ENCODE measurements around the gene C12orf42.

Gene C12orf42

DNA sequence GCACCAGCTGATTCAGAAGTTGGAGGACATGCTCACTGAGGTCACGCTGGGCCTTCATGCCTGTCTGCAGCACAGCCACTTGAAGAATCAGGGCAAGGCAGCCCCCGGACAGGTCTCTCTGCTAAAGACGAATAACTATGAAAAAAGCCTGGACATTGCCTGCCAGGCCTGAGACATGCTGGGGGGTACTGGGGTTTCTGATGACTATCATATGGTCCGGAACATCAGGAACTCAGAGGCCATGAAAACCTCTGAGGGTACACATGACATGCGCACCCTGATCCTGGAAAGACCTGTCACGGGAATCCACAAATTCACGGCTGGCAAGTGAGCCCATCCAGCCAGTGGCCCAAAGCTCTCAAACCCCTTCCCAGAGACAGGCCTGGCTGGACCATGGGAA is 8.8 kb upstream of the C12orf42 start:
- Histone ChIP-seq H3K9me3 (no peaks in the 10 kb centered on the region), H3K36me3 (no peaks in the 10 kb centered on the region), H3K4me1 (no peaks in the 10 kb centered on the region), H3K27me3 (no peaks in the 10 kb centered on the region), H3K27ac (no peak overlapping the region), H3K4me3 (no peak overlapping the region)
- DNase-seq, result no peak
- TF ChIP-seq, protein P1, sequence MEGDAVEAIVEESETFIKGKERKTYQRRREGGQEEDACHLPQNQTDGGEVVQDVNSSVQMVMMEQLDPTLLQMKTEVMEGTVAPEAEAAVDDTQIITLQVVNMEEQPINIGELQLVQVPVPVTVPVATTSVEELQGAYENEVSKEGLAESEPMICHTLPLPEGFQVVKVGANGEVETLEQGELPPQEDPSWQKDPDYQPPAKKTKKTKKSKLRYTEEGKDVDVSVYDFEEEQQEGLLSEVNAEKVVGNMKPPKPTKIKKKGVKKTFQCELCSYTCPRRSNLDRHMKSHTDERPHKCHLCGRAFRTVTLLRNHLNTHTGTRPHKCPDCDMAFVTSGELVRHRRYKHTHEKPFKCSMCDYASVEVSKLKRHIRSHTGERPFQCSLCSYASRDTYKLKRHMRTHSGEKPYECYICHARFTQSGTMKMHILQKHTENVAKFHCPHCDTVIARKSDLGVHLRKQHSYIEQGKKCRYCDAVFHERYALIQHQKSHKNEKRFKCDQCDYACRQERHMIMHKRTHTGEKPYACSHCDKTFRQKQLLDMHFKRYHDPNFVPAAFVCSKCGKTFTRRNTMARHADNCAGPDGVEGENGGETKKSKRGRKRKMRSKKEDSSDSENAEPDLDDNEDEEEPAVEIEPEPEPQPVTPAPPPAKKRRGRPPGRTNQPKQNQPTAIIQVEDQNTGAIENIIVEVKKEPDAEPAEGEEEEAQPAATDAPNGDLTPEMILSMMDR (IDR thresholded peaks at IDR 0.05), result no peak
- intact Hi-C loops (cut with DNase I; ENCODE audit: low total_unique reads), result no loop called here

GRCh38 chr12:103503546-103504480 is 8.0 kb upstream of the C12orf42 start:
- intact Hi-C loops (cut with DNase I; ENCODE audit: low total_unique reads), result no loop called here
- no peaks in the 10 kb centered on the region for H3K27me3 ChIP-seq
- H3K36me3 ChIP-seq, result no peaks in the 10 kb centered on the region
- no peak for DNase-seq
- TF ChIP-seq, protein P1 (IDR thresholded peaks at IDR 0.05), result no peak
- H3K9me3 ChIP-seq, result no peaks in the 10 kb centered on the region
- no peaks in the 10 kb centered on the region for H3K4me1 ChIP-seq
- H3K4me3 ChIP-seq, result no peak overlapping the region
- no peak overlapping the region for H3K27ac ChIP-seq

GRCh38 chr12:103501447-103501846 is 5.7 kb upstream of the C12orf42 start:
- no peak for DNase-seq
- TF ChIP-seq, protein P1 (IDR thresholded peaks at IDR 0.05), result no peak
- H3K27me3 ChIP-seq, result peaks cover 0 to 9% of the 10 kb centered on the region in 2 donors
- intact Hi-C loops (cut with DNase I; ENCODE audit: low total_unique reads), result no loop called here
- no peaks in the 10 kb centered on the region for H3K9me3 ChIP-seq
- H3K4me1 ChIP-seq, result no peaks in the 10 kb centered on the region
- H3K36me3 ChIP-seq, result no peaks in the 10 kb centered on the region
- H3K4me3 ChIP-seq, result no peak overlapping the region
- H3K27ac ChIP-seq, result no peak overlapping the region

- peaks cover 0 to 15% (median 11%) of the 10 kb centered on the region in 4 donors for H3K4me1 ChIP-seq
- H3K27me3 ChIP-seq, result peaks cover 0 to 28% of the 10 kb centered on the region in 2 donors
- no peaks in the 10 kb centered on the region for H3K9me3 ChIP-seq
- H3K27ac ChIP-seq, result no peak overlapping the region
- no peak for DNase-seq
- intact Hi-C loops (cut with DNase I; ENCODE audit: low total_unique reads), result no loop called here
- H3K4me3 ChIP-seq, result no peak overlapping the region
- TF ChIP-seq, protein P1 (IDR thresholded peaks at IDR 0.05), result no peak
- no peaks in the 10 kb centered on the region for H3K36me3 ChIP-seq
Observed at GRCh38 chr12:103499571-103499970, 3.8 kb upstream of the C12orf42 start.

GRCh38 chr12:103498990-103499389 is 3.2 kb upstream of the C12orf42 start:
- Histone ChIP-seq H3K4me3 (no peak overlapping the region), H3K27me3 (peaks cover 0 to 32% of the 10 kb centered on the region in 2 donors), H3K9me3 (no peaks in the 10 kb centered on the region), H3K36me3 (no peaks in the 10 kb centered on the region), H3K4me1 (peaks cover 0 to 15% (median 11%) of the 10 kb centered on the region in 4 donors), H3K27ac (no peak overlapping the region)
- intact Hi-C loops (cut with DNase I; ENCODE audit: low total_unique reads), result no loop called here
- TF ChIP-seq, protein P1 (IDR thresholded peaks at IDR 0.05), result no peak
- DNase-seq, result no peak

Data from tibial artery (tissue), 4 donors.